Panc1 (cell line): ENCODE results near the gene PSMF1. TPM values are rescaled to one million over a fixed set of nuclear protein-coding genes. Genes with fewer than 3 reads are reported as not detected.

Source experiments
- ATAC-seq: fragments of 200-7000 bp; cut with Tn5 transposase; 2 replicates; pipeline ENCODE4 v1.9.1; 2020; ENCODE audit warnings: mild to moderate bottlenecking, moderate library complexity
- BruUV-seq: library from RNA; stranded (reverse); fragments of 400-500 nt; replicated peaks from 2 replicates; lab custom pipeline; 2021; lab: Mats Ljungman, UMichigan
- CTCF ChIA-PET: fragments of 300-600 bp; sonication (Branson Sonifier 250); formaldehyde crosslinking; loops from one replicate; lab custom pipeline; 2022; ENCODE audit warnings: antibody characterized with exemption; lab: Charles Lee
- POLR2A ChIA-PET: fragments of 300-600 bp; sonication (Branson Sonifier 250); formaldehyde crosslinking; loops from one replicate; lab custom pipeline; 2022; ENCODE audit warnings: antibody characterized with exemption; lab: Charles Lee
- DNase-seq: peaks from one replicate; pipeline ENCODE4 v3.0.0-alpha.2; 2010; ENCODE audit warnings: low read depth, low spot score
- H3K27ac ChIP-seq: 2 replicates; pipeline ENCODE4 v1.5.1; 2011; ENCODE audit warnings: mild to moderate bottlenecking, low read length, inconsistent platforms
- H3K27me3 ChIP-seq: fragments of 200-500 bp; sonication (Bioruptor generic); 2 replicates; pipeline ENCODE4 v1.6.0; 2014; ENCODE audit warnings: low read length, inconsistent platforms; ENCODE audit not compliant: control insufficient read depth, insufficient read depth
- H3K36me3 ChIP-seq: fragments of 200-500 bp; sonication (Bioruptor generic); 2 replicates; pipeline ENCODE4 v1.5.1; 2014; ENCODE audit warnings: inconsistent platforms, mild to moderate bottlenecking, low read length, moderate library complexity; ENCODE audit not compliant: control insufficient read depth, insufficient read depth
- H3K4me1 ChIP-seq: 2 replicates; pipeline ENCODE4 v1.5.1; 2011; ENCODE audit warnings: inconsistent platforms, mild to moderate bottlenecking, low read length, moderate library complexity; ENCODE audit not compliant: control insufficient read depth, insufficient read depth
- H3K4me3 ChIP-seq, 2 experiments: 2 replicates each; pipeline ENCODE4 v1.5.1; 2011 to 2012; ENCODE audit warnings: low read depth in 2 of 2, low read length in 2 of 2, mild to moderate bottlenecking in 2 of 2, inconsistent platforms in 1 of 2, moderate library complexity in 1 of 2
- H3K9me3 ChIP-seq: fragments of 200-500 bp; sonication (Bioruptor generic); 2 replicates; pipeline ENCODE4 v1.5.1; 2014; ENCODE audit warnings: low read depth, mild to moderate bottlenecking, inconsistent platforms, low read length, moderate library complexity; ENCODE audit not compliant: control insufficient read depth, insufficient read depth
- CTCF ChIP-seq: fragments of 450-650 bp; IDR thresholded peaks from 2 replicates; pipeline ENCODE4 v1.5.1; 2017; ENCODE audit warnings: mild to moderate bottlenecking
- POLR2AphosphoS5 ChIP-seq: IDR thresholded peaks from 2 replicates; pipeline ENCODE4 v1.6.1; 2012; ENCODE audit warnings: mild to moderate bottlenecking, low read depth, low read length, moderate library complexity
- REST ChIP-seq, 2 experiments: IDR thresholded peaks; 2 replicates each; pipeline ENCODE4 v1.6.1; 2011 to 2012; ENCODE audit warnings: low read depth in 2 of 2, control low read depth in 1 of 2, low read length in 1 of 2, mild to moderate bottlenecking in 1 of 2, moderate library complexity in 1 of 2; ENCODE audit not compliant: insufficient read depth in 1 of 2
- SIN3A ChIP-seq: IDR thresholded peaks from 2 replicates; pipeline ENCODE4 v1.6.1; 2012; ENCODE audit warnings: low read depth, mild to moderate bottlenecking, low read length, moderate library complexity, borderline replicate concordance; ENCODE audit not compliant: insufficient read depth
- TCF7L2 ChIP-seq: IDR thresholded peaks from 2 replicates; pipeline ENCODE4 v1.6.1; 2011; ENCODE audit warnings: mild to moderate bottlenecking, low read depth, low read length, inconsistent platforms
- in situ Hi-C: cut with HindIII; loops from 2 replicates; pipeline ENCODE4 v1.10.0; 2016; ENCODE audit warnings: low sequenced_read_pairs, low pct_unique_long_range_greater_than_20kb
- intact Hi-C: fragments of 100-400 bp; cut with micrococcal nuclease; formaldehyde crosslinking; loops from one replicate; pipeline ENCODE4 v1.10.0; 2022; ENCODE audit not compliant: unreplicated experiment
- total RNA-seq: library from RNA; stranded (reverse); gene quantifications from one replicate; pipeline ENCODE4 v1.2.1, GENCODE V29; 2021; ENCODE audit not compliant: unreplicated experiment

Gene PSMF1
- total RNA-seq, 1 experiment from 2014 or later: 161 TPM

GRCh38 chr20:1075616-1076015 lies 42.8 kb upstream of the PSMF1 start:
- H3K36me3 ChIP-seq: no peaks in the 10 kb centered on the region
- ChIA-PET CTCF (no interaction called here), POLR2A (no interaction called here)
- in situ Hi-C loops: no loop called here
- no peak overlapping the region for H3K4me3 ChIP-seq
- no TSS peak for BruUV-seq
- ATAC-seq (no peak), DNase-seq (no peak)
- H3K27me3 ChIP-seq: no peaks in the 10 kb centered on the region
- no peak overlapping the region for H3K27ac ChIP-seq
- no peaks in the 10 kb centered on the region for H3K4me1 ChIP-seq
- no peak for TF ChIP-seq REST (IDR thresholded peaks at IDR 0.05; ENCODE audit: insufficient read depth in 1 of 2, low read depth in 2 of 2, low read length in 1 of 2)
- TF ChIP-seq CTCF: no peak
- TF ChIP-seq POLR2AphosphoS5: no peak
- TF ChIP-seq TCF7L2: no peak
- no peak for TF ChIP-seq SIN3A
- intact Hi-C loops: no loop called here
- H3K9me3 ChIP-seq: no peaks in the 10 kb centered on the region

- Histone ChIP-seq H3K27ac (no peak overlapping the region), H3K9me3 (no peaks in the 10 kb centered on the region), H3K36me3 (no peaks in the 10 kb centered on the region), H3K27me3 (no peaks in the 10 kb centered on the region), H3K4me1 (no peaks in the 10 kb centered on the region; the same call in 1 of the 2 replicates), H3K4me3 (no peak overlapping the region)
- intact Hi-C loops: no loop called here
- ATAC-seq (no peak), DNase-seq (no peak)
- TF ChIP-seq REST (IDR thresholded peaks at IDR 0.05; ENCODE audit: insufficient read depth in 1 of 2, low read depth in 2 of 2, low read length in 1 of 2) (no peak), TCF7L2 (no peak), POLR2AphosphoS5 (no peak), SIN3A (no peak), CTCF (no peak)
- in situ Hi-C loops: no loop called here
- ChIA-PET CTCF (no interaction called here), POLR2A (no interaction called here)
- no TSS peak for BruUV-seq
Measured at GRCh38 chr20:1081891-1082290, 36.5 kb upstream of the PSMF1 start.
